Liver (tissue), 9 donors: ENCODE measurements around the gene AKT1S1. TPM values are rescaled to one million over a fixed set of nuclear protein-coding genes. Genes with fewer than 3 reads are reported as not detected.

Experiments
- DNase-seq: peaks from one replicate; pipeline ENCODE4 v3.0.0-alpha.2; 2017; ENCODE audit warnings: low spot score
- H3K27ac ChIP-seq, 2 donors: one replicate each; pipeline ENCODE4 v1.7.0; 2013; ENCODE audit warnings: inconsistent platforms in 2 of 2, low read length in 2 of 2, control low read depth in 1 of 2, low read depth in 1 of 2, mild to moderate bottlenecking in 1 of 2
- H3K27me3 ChIP-seq, 4 donors: one replicate each; pipeline versions ENCODE4 v1.6.1 to v1.7.0; 2013; ENCODE audit warnings: low read length in 3 of 4, inconsistent platforms in 1 of 4, mild to moderate bottlenecking in 1 of 4, moderate library complexity in 1 of 4; ENCODE audit not compliant: control insufficient read depth in 4 of 4, insufficient read depth in 4 of 4
- H3K36me3 ChIP-seq, 4 donors: one replicate each; pipeline versions ENCODE4 v1.6.1 to v1.7.0; 2013; ENCODE audit warnings: low read length in 3 of 4, mild to moderate bottlenecking in 3 of 4, low read depth in 1 of 4, moderate library complexity in 1 of 4; ENCODE audit not compliant: control insufficient read depth in 4 of 4, insufficient read depth in 3 of 4
- H3K4me1 ChIP-seq, 4 donors: one replicate each; pipeline versions ENCODE4 v1.6.1 to v1.7.0; 2013; ENCODE audit warnings: low read length in 3 of 4, mild to moderate bottlenecking in 3 of 4, moderate library complexity in 1 of 4; ENCODE audit not compliant: control insufficient read depth in 4 of 4, insufficient read depth in 4 of 4
- H3K4me3 ChIP-seq, 3 donors: one replicate each; pipeline versions ENCODE4 v1.6.1 to v1.7.0; 2013; ENCODE audit warnings: low read length in 3 of 3, control low read depth in 1 of 3, low read depth in 1 of 3, mild to moderate bottlenecking in 1 of 3
- H3K9ac ChIP-seq, 2 donors: one replicate each; pipeline ENCODE4 v1.7.0; 2013; ENCODE audit warnings: low read length in 2 of 2, mild to moderate bottlenecking in 2 of 2, moderate library complexity in 2 of 2, control low read depth in 1 of 2, low read depth in 1 of 2
- H3K9me3 ChIP-seq, 4 donors: one replicate each; pipeline versions ENCODE4 v1.6.1 to v1.7.0; 2013; ENCODE audit warnings: low read length in 3 of 4; ENCODE audit not compliant: control insufficient read depth in 4 of 4
- ATF3 ChIP-seq: IDR thresholded peaks from 2 replicates; pipeline ENCODE4 v1.6.1; 2016; ENCODE audit warnings: antibody characterized with exemption
- CTCF ChIP-seq: fragments of 150-350 bp; IDR thresholded peaks from 2 replicates; pipeline ENCODE4 v1.5.1; 2017; ENCODE audit warnings: improper control_type of control experiment, low read depth, low read length; ENCODE audit not compliant: missing input control
- EGR1 ChIP-seq, 2 donors: IDR thresholded peaks; 2 replicates each; pipeline ENCODE4 v1.6.1; 2016 to 2018; ENCODE audit warnings: antibody characterized with exemption in 2 of 2, low read depth in 2 of 2
- FOXA1 ChIP-seq: IDR thresholded peaks from 2 replicates; pipeline ENCODE4 v1.6.1; 2016; ENCODE audit warnings: antibody characterized with exemption
- JUND ChIP-seq, 2 donors: IDR thresholded peaks; 2 replicates each; pipeline ENCODE4 v1.6.1; 2016; ENCODE audit warnings: antibody characterized with exemption in 2 of 2
- MAX ChIP-seq: IDR thresholded peaks from 2 replicates; pipeline ENCODE4 v1.6.1; 2016; ENCODE audit warnings: antibody characterized with exemption
- NR2F2 ChIP-seq: IDR thresholded peaks from 2 replicates; pipeline ENCODE4 v1.6.1; 2016; ENCODE audit warnings: antibody characterized with exemption
- REST ChIP-seq: IDR thresholded peaks from 2 replicates; pipeline ENCODE4 v1.6.1; 2016; ENCODE audit warnings: antibody characterized with exemption, mild to moderate bottlenecking
- RXRA ChIP-seq, 2 donors: IDR thresholded peaks; 2 replicates each; pipeline ENCODE4 v1.6.1; 2017 to 2018; ENCODE audit warnings: antibody characterized with exemption in 2 of 2, mild to moderate bottlenecking in 1 of 2
- SP1 ChIP-seq: IDR thresholded peaks from 2 replicates; pipeline ENCODE4 v1.6.1; 2018; ENCODE audit warnings: antibody characterized with exemption, mild to moderate bottlenecking
- YY1 ChIP-seq: IDR thresholded peaks from 2 replicates; pipeline ENCODE4 v1.6.1; 2016; ENCODE audit warnings: antibody characterized with exemption, mild to moderate bottlenecking
- ZBTB33 ChIP-seq: IDR thresholded peaks from 2 replicates; pipeline ENCODE4 v1.6.1; 2016; ENCODE audit warnings: antibody characterized with exemption
- WGBS: extraction: QIAGEN DNeasy Blood & Tissue Kit; methylation state at CpG from one replicate; pipeline ENCODE4 v1.1.7; 2013; 5-methylcytosine and 5-hydroxymethylcytosine counted together
- polyA plus RNA-seq, 2 donors: library from polyadenylated mRNA; stranded (reverse) in 1 of 2; unstranded in 1 of 2; fragments of 200-250 nt in 1 of 2; fragments of >200 nt in 1 of 2; fragmentation: Nextera tagmentation in 1 of 2; extraction: Ambion mirVana in 1 of 2; gene quantifications; one replicate each; pipeline versions ENCODE4 v1.2.1 to v1.2.3, GENCODE V29; 2013 to 2015
- total RNA-seq, 2 donors: library from RNA; depleted of rRNA; stranded (reverse); fragments of >200 nt; gene quantifications; one replicate each; pipeline ENCODE4 v1.2.3, GENCODE V29; 2014
- donor health status: healthy.
- donor health status: healthy.
- donor health status: healthy.
- donor health status: healthy.
- donor health status: healthy.

Gene AKT1S1
- total and polyA plus RNA-seq, 4 donors: 6.8 to 43.9 (median 12.9) TPM

GRCh38 chr19:49862391-49863253 lies 14.5 kb downstream of the AKT1S1 start (continued):
- TF ChIP-seq CTCF: no peak
- no peak for TF ChIP-seq NR2F2

- peaks cover 4 to 57% (median 11%) of the 10 kb centered on the region in 4 donors for H3K36me3 ChIP-seq
- WGBS: 90% methylated on average over 60 of the region's 60 CpGs
- no peak overlapping the region for H3K9ac ChIP-seq
- no peaks in the 10 kb centered on the region for H3K27me3 ChIP-seq
- TF ChIP-seq ATF3: no peak
- H3K9me3 ChIP-seq: no peaks in the 10 kb centered on the region
- DNase-seq: no peak
- H3K27ac ChIP-seq: no peak overlapping the region
- H3K4me1 ChIP-seq: peaks cover 12 to 21% (median 17%) of the 10 kb centered on the region in 4 donors
- H3K4me3 ChIP-seq: no peak overlapping the region
Observed at GRCh38 chr19:49861541-49862378, 15.4 kb downstream of the AKT1S1 start.

GRCh38 chr19:49861107-49861506 lies 16.0 kb downstream of the AKT1S1 start:
- 69% methylated on average over 13 of the region's 13 CpGs for WGBS
- Histone ChIP-seq H3K36me3 (peaks cover 4 to 61% (median 11%) of the 10 kb centered on the region in 4 donors), H3K9me3 (no peaks in the 10 kb centered on the region), H3K4me1 (peaks cover 8 to 15% (median 11%) of the 10 kb centered on the region in 4 donors), H3K9ac (no peak overlapping the region), H3K4me3 (no peak overlapping the region), H3K27me3 (no peaks in the 10 kb centered on the region), H3K27ac (no peak overlapping the region)
- no peak for DNase-seq
- no peak for TF ChIP-seq RXRA (IDR thresholded peaks at IDR 0.05)

GRCh38 chr19:49860336-49861102 lies 16.6 kb downstream of the AKT1S1 start:
- peaks cover 4 to 61% (median 11%) of the 10 kb centered on the region in 4 donors for H3K36me3 ChIP-seq
- no peak overlapping the region for H3K27ac ChIP-seq
- no peaks in the 10 kb centered on the region for H3K27me3 ChIP-seq
- no peak overlapping the region for H3K9ac ChIP-seq
- no peak overlapping the region for H3K4me3 ChIP-seq
- DNase-seq: no peak
- H3K4me1 ChIP-seq: peaks cover 6 to 9% (median 7%) of the 10 kb centered on the region in 4 donors
- 82% methylated on average over 17 of the region's 17 CpGs for whole genome bisulfite sequencing
- H3K9me3 ChIP-seq: no peaks in the 10 kb centered on the region
- TF ChIP-seq JUND (IDR thresholded peaks at IDR 0.05): no peak
- TF ChIP-seq YY1: no peak
- TF ChIP-seq REST: no peak
- TF ChIP-seq EGR1 (IDR thresholded peaks at IDR 0.05; ENCODE audit: low read depth in 2 of 2): no peak
- no peak for TF ChIP-seq MAX
- TF ChIP-seq FOXA1: no peak
- no peak for TF ChIP-seq SP1
- TF ChIP-seq ZBTB33: no peak
